GM18861 (cell line): ENCODE results near the gene RSPO4.
"Not testable (repeated sequence)": the region's sequence is repeated elsewhere in the genome, so short reads cannot be mapped to it uniquely, and the experiment has no call there.

Experiments used
- ATAC-seq: cut with Tn5 transposase; IDR thresholded peaks from one replicate; pipeline ENCODE4 v1.9.1; 2021; ENCODE audit not compliant: unreplicated experiment

RSPO4 gene

DNA sequence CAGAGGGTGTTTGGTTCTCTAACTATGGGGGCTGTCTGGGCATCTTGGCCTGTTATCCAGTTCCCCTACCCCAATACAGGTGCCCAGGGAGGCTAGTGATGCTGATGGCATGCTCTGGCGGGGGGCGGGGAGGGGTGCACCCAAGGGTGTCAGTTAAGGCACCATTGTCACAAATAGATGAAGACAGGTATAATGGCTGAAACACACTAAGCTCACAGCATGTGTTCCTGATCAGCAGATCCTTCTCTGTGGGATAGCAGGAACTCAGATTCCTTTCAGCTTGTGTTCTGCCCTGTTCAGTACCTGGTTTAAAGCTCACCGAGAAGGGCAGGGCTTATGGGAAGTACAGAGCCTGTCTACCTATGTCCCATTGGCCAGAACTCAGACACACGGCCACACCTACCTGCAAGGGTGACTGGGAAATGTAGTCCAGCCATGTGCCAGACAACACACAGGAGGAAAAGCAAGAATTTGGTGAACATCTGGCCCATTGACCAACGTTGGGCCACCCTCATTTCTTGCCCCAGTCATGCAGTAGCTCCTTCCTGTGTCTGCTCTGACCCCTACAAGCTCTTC, 3.4 kb upstream of the RSPO4 start:
- ATAC-seq: no peak

DNA sequence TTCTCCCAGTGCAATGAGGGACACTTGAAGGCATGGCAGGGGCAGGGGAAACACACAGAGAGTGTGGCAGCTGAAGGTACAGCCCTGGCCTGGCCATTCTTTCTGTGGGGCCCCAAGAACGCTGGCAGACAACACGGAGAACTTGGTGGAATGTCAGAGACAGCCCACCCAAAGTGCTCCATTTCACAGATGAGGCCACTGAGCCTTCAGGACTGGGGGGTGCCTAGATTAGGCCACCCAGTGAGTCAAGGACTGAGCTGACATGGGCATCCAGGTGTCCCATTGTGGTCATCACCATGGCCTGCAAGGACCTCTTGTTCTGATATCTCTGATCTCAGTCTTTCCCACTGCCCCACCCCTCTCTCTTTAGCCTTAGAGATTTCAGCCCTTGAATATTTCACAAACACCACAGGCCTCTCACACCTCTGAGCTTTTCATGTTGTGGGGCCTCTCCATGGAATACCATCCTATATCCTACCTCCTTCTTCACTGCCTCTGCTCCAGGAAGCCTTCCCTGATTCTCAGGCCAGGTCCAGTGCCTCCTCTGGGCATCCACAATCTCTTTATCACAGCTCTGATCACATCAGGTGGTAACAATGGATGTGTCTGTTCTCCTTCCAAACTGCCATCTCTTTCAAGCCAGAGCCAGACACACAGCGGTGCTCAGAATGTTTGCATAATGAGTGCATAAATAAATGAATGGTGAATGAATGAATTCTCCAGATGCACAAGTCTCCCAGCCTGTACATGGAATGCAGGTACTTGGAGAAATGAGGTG, 2.0 kb upstream of the RSPO4 start:
- ATAC-seq: no peak

DNA sequence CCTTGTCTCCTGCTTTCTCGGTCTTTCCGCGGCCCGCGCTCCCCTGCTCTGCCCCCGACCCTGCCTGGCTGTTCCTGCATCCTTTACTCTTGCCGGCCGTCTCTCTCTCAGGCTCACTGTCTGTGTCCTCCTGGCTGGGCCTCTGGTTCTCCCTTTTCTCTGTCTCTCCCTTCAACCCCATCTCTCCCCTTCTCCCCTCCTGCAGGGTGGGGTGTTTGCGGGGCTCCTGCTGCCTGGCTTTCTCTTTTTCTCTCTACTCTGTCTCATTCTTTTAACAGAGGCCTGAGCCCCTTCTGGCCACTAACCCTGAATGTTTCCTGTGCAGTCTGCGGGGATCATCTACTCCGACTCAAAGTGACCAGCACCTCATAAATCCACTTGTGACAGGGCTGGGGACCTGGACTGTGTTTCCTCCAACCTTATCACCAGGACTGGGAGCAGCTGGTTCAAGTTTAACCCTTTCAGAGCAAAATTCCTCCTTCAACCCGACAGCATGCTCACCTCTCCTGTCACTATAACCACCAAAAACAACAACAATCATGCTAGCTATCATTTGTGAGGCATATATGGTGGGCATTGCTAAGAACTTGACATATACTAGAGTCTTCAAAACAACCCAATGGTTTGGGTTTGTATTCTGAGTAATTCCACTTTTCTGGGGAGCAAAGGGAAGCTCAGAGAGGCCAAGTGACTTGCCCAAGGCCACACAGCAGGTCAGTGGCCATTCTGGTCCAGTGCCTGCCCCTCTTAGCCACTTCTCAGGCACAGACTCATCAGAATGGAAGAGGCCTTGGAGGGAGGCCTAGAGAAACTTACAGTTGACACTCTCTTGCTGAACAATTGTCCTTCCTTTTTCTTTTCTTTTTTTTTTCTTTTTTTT, 811 bp upstream of the RSPO4 start:
- no peak for ATAC-seq

DNA sequence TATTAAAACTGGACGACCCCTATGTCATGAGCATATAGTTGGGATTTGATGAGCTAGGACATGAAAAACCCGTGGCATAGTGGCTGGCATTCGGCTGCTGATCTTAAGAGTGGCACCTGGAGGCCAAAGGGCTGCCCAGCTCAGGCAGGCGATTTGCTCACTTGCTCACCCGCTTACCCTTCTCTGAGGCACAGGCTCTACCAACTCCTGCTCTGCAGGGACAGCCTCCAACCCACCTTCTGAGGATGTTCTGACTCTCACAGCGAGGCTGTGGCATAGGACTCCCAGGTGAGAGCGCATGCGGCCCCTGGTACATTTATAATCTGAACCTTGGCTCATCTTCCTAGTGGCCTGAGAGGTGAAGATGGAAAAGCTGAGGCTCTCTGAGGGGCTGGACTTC, 995 bp downstream of the RSPO4 start:
- ATAC-seq: no peak

DNA sequence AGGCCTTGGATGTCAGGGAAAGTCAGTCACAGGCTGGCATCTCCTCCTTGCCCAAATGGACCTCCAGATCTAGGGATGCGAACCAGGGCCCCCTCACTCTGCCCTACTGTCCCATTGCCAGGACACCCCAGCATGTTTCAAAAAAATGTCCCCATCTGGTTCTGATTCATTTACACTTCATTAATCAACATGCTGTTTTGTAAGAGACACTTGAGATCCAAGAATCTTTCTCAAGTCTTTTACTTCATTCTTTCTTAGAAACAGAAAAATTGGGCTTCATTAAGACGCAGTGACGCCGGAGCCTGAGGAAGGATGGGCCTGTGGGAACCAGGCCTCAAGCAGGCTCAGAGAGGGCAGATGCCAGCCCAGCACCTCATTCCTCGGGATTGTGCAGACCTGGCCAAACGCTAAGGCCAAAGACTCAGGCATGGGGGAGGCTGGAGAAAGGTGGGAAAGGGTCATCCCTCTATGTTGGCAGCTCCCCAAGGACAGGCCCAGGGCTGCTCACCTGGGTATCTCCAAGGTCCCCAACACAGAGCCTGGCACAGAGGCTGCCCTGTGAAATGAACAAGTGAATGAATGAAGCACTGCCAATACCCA, 3.8 kb downstream of the RSPO4 start:
- ATAC-seq: no peak

DNA sequence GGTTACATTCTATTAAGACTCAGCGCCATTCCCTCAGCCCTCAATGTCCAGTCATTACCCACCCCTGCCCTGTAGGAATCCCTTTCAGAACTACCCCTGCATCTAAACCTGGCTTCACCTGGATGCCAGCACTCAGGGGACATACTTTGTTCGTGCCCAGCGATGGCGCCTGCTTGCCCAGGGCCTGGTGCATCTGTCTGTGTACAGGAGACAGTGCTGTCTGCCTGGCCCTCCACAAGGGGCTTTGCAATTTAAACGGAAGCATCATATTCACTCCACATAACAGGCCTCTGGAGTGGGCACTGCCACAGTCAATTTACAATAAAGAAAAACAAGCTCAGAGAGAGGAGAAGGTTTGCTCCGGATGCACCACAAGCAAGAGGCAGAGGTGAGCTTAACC, 4.6 kb downstream of the RSPO4 start:
- ATAC-seq: no peak

DNA sequence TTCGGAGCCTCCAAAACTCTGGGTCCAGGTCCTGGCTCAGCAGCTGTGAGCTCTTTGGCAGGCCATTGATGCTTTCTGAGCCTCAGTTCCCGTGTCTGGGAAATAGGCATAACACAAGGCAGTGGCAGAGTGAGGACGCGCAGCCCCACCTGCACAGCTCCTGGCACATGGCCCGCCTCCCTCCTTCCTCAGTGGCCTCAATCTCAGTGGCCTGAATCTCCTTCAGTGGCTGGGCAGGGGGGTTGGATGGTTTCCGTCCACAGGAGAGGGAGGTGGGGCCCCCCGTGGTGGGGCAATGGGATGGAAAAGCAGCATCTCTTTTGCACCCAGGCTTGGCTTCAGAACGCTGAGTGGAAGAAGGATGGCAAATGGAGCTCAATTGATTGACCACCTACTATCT, 5.1 kb downstream of the RSPO4 start:
- no peak for ATAC-seq

DNA sequence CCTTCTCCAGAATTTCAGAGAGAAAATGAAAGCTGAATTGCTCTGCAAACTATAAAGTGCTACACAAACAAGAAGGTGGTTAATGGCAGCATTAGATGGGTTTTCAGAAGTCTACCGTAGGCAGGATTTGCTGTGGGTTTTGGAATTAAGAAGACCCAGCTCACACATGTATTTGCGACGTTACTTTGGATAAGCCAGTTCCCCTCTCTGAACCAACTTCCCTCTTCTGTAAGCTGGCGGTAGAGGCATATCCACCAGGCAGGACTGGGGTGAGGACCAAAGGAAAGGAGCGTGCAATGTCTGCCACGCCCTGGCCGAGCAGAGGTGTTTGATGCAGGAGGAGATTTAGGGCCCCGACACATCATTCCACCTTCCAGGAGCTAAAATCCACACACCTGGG, 6.9 kb downstream of the RSPO4 start:
- no peak for ATAC-seq

DNA sequence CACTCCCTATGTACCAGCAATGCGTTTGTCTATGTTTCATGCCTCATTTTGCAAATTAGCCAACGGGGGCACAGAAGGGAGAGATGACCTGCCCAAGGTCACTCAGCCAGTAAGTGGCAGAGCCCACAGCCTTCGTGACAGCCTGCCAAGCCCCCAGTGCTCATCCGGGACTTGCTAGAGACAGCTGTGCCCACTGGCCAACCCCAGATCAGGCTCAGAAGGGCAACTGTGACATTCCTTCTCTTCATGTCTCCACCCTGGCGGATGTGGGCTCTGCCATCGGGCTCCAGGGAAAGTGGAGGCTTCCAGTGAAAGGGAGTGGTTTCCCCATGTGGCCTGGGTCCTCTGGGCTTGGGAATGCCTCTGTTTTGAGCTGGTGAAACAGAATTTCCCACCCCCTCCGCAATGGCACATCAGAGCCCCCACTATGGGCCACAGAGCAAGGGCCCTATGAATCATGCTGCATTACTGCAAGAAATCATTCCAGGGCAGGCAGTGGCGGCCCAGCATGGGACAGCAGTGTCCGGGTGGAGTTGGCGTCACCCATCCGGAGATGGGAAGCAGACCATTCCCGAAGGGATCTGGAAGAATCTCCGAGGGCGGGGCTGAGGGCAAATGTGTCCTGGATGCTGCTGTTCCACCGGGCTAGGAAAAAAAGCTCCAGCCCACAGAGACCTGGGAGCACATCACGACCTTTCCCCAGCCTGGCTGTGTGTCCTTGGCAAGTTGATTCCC, 9.1 kb downstream of the RSPO4 start:
- no peak for ATAC-seq

DNA sequence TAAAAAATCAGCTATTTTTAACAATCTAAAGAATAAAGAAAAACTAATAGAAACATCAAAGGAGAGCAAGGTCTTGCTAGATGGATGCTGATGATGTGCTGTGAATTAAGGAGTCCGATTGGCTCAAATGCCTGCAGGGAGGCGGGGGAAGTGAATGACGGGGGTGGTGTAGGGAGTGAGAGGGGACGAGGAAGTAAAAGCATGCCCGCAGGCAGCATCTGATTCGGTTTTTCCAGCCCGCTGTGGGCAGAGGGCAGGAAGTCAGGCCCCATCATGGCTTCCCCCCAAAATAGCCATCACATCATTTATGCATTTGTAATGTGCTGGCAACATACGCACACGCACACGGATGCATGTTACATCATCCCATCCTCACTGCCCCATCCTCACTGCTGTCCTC, 10.3 kb downstream of the RSPO4 start:
- ATAC-seq: no peak

DNA sequence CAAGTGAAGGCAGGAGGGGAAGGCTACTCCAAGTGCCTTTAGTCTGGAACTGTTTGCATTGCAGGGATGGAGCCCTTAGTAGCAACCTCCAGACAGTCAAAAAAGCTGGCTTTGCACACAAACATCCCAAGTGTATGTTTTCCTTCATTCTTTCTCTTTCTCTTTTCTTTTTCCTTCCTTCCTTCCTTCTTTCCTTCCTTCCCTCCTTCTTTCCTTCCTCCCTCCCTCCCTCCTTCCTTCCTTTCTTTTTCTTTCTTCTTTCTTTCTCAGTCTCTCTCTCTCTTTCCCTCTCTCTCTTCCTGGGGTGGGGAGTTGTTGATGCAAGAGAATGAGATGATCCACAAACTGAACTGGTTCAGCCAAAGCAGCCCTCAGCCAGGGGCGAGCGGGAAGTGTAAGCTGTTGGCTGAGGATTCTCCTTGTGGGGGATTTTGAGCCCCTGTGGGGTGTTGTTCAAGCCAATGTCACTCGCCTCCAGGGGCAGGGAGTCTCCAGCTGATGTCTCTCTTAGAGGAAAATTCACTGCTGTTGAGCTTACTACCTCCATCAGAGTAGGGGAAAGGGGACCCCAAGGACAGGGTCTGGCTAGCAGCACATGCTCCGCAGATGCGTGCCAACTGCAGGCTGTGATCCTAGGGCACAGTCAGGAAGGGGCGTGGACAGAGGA, 11.7 kb downstream of the RSPO4 start:
- no peak for ATAC-seq

DNA sequence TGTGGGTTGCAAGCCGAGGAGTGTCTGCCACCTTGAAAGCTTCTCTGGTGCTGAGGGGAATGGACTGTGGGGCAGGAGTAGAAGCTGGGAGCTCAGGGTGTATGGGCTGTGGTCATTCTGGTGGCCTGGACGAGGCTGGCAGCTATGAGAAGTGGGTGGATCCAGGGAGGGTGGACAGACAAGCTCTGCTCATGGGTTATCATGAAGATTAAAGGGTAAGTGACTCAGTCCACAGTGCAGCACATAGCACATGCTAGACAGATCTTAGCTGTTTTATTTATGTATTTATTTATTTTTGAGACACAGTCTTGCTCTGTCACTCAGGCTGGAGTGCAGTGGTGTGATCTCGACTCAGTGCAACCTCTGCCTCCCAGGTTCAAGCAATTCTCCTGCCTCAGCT, 13.8 kb downstream of the RSPO4 start:
- ATAC-seq: no peak

DNA sequence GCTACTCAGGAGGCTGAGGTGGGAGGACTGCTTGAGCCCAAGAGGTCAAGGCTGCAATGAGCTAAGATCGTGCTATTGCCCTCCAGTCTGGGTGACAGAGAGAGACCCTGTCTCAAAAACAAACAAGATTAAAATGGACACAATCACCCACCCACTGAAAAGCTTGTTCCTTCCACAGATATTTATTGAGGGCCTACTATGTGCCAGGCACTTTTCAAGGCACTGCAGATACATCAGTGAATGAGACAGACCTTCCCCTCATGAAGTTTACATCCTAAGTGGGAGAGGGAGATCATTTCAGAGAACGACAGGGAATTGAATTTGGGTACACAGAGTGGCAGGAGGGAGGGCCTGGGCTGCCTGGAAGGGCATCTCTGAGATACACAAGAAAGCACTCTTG, 14.4 kb downstream of the RSPO4 start:
- ATAC-seq: no peak

DNA sequence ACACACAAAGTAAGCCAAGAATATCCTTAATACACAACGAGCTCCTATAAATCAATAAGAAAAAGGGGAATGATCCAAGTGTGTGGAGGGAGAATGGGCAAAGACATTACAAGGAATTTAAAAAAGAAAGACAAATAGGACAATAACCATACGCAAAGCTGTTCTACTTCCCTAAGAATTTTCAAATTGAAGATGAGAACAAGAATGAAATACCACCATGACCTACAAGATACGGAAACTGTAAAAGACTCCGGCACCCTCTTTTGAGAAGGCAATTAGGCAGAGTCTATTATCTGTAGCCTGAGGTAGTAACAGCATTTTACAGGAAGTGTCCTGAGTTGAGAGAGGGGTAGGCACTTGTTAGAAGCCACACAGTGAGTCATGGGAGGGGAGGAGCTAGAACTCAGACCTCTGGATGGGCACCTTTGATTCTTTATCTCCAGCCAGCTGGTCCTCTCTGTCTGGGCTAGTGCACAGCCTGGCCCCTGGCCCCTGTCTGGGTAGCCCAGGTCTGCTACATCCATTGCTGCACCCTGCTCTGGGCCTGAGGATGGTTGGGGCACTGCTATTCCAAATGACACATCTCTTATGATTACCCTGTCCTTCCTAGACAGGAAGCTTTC, 15.3 kb downstream of the RSPO4 start:
- no peak for ATAC-seq

DNA sequence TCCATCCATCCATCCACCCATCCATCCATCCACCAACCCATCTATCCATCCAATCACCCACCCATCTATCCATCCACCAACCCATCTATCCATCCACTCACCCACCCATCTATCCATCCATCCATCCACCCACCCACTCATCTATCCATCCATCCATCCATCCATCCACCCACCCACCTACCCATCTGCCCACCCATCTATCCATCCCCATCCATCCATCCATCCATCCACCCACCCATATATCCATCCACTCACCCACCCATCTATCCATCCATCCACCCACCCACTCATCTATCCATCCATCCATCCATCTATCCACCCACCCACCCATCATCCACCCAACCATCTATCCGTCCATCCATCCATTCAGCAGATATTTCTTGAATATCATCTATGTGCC, 17.1 kb downstream of the RSPO4 start:
- not testable (repeated sequence) for ATAC-seq

DNA sequence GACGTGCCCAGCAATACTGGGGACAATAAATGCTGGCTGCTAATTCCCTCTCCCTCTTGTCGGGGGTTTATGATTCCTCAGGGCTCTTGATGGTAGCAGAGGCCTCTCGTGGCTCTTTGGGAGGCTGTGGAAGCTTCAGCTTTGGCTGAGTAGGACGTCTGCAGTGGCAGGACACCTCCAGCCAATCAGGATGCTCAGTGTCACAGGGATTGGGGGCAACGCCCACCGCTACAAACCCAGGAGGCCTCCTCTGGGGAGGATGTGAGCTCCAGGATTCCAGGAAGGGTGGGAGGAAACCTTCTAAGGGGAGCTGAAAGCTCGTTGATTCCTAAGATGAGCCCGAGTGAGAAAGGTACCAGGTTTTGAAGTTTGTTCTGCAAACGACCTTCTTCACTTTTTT, 19.4 kb downstream of the RSPO4 start:
- ATAC-seq: no peak

DNA sequence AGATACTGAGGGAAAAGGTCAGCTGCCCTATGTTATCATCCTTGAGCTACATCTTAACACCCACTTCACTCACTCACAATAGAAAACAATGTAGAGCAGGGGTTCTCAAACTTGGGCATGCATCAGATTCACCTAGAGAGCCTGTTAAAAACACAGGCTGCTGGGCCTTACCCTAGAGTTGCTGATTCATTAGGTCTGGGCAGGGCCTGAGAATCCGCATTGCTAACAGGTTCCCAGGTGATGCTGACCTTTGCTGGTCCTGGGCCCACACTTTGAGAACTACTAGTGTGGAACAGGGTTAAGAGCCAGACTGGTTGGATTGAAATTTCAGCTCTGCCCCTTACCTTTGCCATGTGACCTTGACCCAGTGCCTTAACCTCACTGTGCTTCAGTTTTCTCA, 25.1 kb downstream of the RSPO4 start:
- no peak for ATAC-seq

DNA sequence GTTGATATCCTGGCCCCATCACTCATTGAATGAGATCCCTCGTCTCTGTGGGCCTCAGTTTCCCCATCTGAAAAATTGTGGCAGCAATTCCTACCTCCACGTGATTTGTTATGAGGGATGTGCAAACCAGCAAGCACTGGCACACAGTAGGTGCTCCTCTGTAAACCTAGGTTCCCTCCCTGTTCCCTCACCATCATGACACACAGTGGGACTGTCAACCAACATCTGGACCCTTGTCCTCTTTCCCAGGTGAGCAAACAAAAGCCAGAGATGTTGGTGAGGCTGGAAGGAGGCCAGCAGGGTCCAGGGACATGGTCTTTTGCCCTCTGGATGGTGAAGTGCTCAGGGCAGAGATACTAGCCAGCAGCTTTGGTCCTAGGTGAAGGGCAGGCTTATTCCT, 26.1 kb downstream of the RSPO4 start:
- ATAC-seq: no peak

DNA sequence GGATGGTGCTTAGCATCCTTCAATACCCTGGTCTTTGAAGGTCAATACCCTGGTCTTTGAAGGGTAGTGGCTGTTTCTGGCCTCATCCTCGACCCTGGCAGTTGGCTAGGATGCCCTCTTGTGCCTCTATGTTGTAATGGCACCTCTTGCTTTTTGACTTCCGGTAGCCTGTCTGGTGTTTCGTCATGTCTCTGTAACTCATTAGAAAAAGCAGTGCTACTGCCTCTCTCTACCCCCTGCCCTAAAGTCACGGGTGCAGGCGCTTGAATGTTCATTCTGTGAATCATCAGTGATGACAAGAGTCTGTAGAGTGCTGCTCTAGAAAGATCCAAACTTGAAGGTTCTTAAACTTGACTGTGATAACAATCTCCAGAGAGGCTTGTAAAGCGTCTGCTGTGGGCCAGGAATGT, 28.3 kb downstream of the RSPO4 start:
- peak; percentile 66 for ATAC-seq

DNA sequence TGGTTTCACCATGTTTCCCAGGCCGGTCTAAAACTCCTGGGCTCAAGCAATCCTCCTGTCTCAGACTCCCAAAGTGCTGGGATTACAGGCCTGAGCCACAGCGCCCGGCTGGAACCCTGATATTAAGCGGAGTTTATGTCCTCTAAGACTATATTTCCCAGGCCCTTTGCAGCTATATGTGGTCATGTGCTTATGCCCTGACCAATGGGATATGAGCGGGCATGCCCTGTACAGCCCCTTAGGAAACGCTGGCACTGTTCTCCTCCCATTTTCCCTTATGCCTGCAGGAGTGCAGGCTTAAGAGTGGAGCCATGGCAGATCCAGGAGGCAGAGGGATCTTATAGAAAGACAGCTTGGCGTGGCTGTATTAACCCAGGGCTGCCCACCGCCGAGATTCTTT, 29.9 kb downstream of the RSPO4 start:
- ATAC-seq: no peak
